Measurements from ENCODE around the gene CCT3. TPM values are rescaled to one million over a fixed set of nuclear protein-coding genes. Genes with fewer than 3 reads are reported as not detected.

CCT3 gene
- total and polyA plus RNA-seq, 10 of the 15 experiments (the other 5 are each of a cell fraction or from before 2014, with no cell fraction given): 319 to 585 (median 427) TPM

DNA sequence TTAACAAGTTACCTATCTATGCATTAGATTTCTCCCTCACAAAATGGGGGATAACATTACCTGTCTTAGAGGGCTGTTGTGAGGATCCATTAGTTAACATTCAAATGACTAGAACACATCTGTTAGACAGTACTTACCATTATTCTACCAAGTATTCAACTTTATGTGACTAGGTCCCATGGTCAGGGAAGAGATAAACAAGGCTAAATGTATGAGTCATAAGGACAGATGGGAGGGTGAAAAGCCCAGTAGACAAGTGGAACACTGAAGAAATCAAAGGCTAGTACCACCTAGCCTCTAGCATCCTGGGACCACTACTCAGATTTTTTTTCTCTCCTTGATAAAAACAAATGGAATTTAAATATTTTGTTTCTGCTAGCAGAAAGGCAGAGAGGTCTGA lies 30.0 kb downstream of the CCT3 start:
- TF ChIP-seq ZNF24 (IDR thresholded peaks at IDR 0.05): no peak
- TF ChIP-seq REST (IDR thresholded peaks at IDR 0.05; ENCODE audit: low read depth, low read length): no peak
- TF ChIP-seq BHLHE40 (IDR thresholded peaks at IDR 0.05; ENCODE audit: borderline replicate concordance in 1 of 2, low read depth in 2 of 2, low read length in 1 of 2): no peak
- no peak for TF ChIP-seq LARP7 (IDR thresholded peaks at IDR 0.05)
- no peak for TF ChIP-seq NR2C1 (IDR thresholded peaks at IDR 0.05)
- TF ChIP-seq BCL11A (IDR thresholded peaks at IDR 0.05; ENCODE audit: low read depth, low read length): no peak
- TF ChIP-seq ZNF622 (IDR thresholded peaks at IDR 0.05): no peak
- no peak for TF ChIP-seq RELA (IDR thresholded peaks at IDR 0.05; ENCODE audit: borderline replicate concordance, partially characterized antibody)
- no peak for TF ChIP-seq SIN3A (IDR thresholded peaks at IDR 0.05; ENCODE audit: low read depth, low read length)
- TF ChIP-seq HDAC6 (IDR thresholded peaks at IDR 0.05; ENCODE audit: unreplicated experiment): no peak
- TF ChIP-seq ATF7 (IDR thresholded peaks at IDR 0.05; ENCODE audit: low read depth): no peak
- no peak for TF ChIP-seq SMARCA5 (IDR thresholded peaks at IDR 0.05)
- no peak for TF ChIP-seq EGR1 (IDR thresholded peaks at IDR 0.05; ENCODE audit: borderline replicate concordance in 1 of 2, low read depth in 2 of 2, low read length in 2 of 2)
- TF ChIP-seq SUPT20H (IDR thresholded peaks at IDR 0.05; ENCODE audit: borderline replicate concordance, control insufficient read depth, low read depth, low read length): no peak
- TF ChIP-seq RB1 (IDR thresholded peaks at IDR 0.05; ENCODE audit: borderline replicate concordance): no peak
- no peak for TF ChIP-seq TAF1 (IDR thresholded peaks at IDR 0.05; ENCODE audit: borderline replicate concordance, low read depth, low read length)
- TF ChIP-seq, protein P1, sequence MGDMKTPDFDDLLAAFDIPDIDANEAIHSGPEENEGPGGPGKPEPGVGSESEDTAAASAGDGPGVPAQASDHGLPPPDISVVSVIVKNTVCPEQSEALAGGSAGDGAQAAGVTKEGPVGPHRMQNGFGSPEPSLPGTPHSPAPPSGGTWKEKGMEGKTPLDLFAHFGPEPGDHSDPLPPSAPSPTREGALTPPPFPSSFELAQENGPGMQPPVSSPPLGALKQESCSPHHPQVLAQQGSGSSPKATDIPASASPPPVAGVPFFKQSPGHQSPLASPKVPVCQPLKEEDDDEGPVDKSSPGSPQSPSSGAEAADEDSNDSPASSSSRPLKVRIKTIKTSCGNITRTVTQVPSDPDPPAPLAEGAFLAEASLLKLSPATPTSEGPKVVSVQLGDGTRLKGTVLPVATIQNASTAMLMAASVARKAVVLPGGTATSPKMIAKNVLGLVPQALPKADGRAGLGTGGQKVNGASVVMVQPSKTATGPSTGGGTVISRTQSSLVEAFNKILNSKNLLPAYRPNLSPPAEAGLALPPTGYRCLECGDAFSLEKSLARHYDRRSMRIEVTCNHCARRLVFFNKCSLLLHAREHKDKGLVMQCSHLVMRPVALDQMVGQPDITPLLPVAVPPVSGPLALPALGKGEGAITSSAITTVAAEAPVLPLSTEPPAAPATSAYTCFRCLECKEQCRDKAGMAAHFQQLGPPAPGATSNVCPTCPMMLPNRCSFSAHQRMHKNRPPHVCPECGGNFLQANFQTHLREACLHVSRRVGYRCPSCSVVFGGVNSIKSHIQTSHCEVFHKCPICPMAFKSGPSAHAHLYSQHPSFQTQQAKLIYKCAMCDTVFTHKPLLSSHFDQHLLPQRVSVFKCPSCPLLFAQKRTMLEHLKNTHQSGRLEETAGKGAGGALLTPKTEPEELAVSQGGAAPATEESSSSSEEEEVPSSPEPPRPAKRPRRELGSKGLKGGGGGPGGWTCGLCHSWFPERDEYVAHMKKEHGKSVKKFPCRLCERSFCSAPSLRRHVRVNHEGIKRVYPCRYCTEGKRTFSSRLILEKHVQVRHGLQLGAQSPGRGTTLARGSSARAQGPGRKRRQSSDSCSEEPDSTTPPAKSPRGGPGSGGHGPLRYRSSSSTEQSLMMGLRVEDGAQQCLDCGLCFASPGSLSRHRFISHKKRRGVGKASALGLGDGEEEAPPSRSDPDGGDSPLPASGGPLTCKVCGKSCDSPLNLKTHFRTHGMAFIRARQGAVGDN (IDR thresholded peaks at IDR 0.05): no peak
- TF ChIP-seq NFYB (IDR thresholded peaks at IDR 0.05; ENCODE audit: insufficient read depth, low read depth, low read length): no peak
- no peak for TF ChIP-seq CREB1 (IDR thresholded peaks at IDR 0.05; ENCODE audit: low read depth)
- Histone ChIP-seq H3K36me3 (ENCODE audit: control insufficient read depth in 2 of 2, insufficient read depth in 2 of 2, low read length in 1 of 2) (peaks cover 16 to 36% of the 10 kb centered on the region in 2 experiments), H3K4me3 (no peak overlapping the region), H2AFZ (ENCODE audit: control insufficient read depth, low read depth, low read length) (no peak overlapping the region), H3K79me2 (ENCODE audit: control insufficient read depth, insufficient read depth, low read length) (no peaks in the 10 kb centered on the region), H3K4me1 (ENCODE audit: control insufficient read depth, insufficient read depth, low read length) (no peaks in the 10 kb centered on the region), H3K9me3 (replicated peaks; ENCODE audit: control insufficient read depth, insufficient read depth, low read length) (no peaks in the 10 kb centered on the region), H3K4me2 (ENCODE audit: control insufficient read depth, insufficient read depth) (no peak overlapping the region), H3K27ac (ENCODE audit: control insufficient read depth, insufficient read depth) (no peak overlapping the region), H4K20me1 (ENCODE audit: control insufficient read depth, insufficient read depth) (no peaks in the 10 kb centered on the region), H3K27me3 (replicated peaks in 1 of 2; ENCODE audit: control insufficient read depth in 2 of 2, insufficient read depth in 2 of 2, low read length in 1 of 2) (no peaks in the 10 kb centered on the region), H3K9ac (ENCODE audit: control insufficient read depth, insufficient read depth, low read length) (no peak overlapping the region)
- in situ Hi-C loops (cut with MboI) (no loop called here), intact Hi-C loops (cut with micrococcal nuclease; ENCODE audit: unreplicated experiment) (no loop called here)
- SMC1A ChIA-PET (ENCODE audit: uncharacterized antibody, unreplicated experiment): interaction anchor here (1.1 kb wide), 1 partner anchor 162 kb away, joined by 5 read pairs; no protein-coding TSS in a partner anchor
- ATAC-seq (no peak), FAIRE-seq (no peak), DNase-seq (ENCODE audit: low read depth, low spot score) (no peak)
- RAD21 ChIA-PET (ENCODE audit: unreplicated experiment): no interaction called here
- POLR2A ChIA-PET: interaction anchor here (0.8 kb wide), 1 partner anchor 24 kb away, joined by 3 read pairs; the partner anchor contains the start of gene TMEM79
- TSS peak; percentile 13 for BruUV-seq (replicated peaks)
- CTCF ChIA-PET: interaction anchor here (1.3 to 2.1 kb wide), 3 partner anchors 11 to 78 kb away, joined by 3 to 7 read pairs (median 3); partner anchors contain the start of gene SMG5

All from GM12878 (cell line).